Measurements from ENCODE around the gene TOR4A.
A peak's percentile ranks its signal among the peaks of the same experiment; 100 is the strongest.
"Not testable (repeated sequence)": the region's sequence is repeated elsewhere in the genome, so short reads cannot be mapped to it uniquely, and the experiment has no call there.

The TOR4A gene

DNA sequence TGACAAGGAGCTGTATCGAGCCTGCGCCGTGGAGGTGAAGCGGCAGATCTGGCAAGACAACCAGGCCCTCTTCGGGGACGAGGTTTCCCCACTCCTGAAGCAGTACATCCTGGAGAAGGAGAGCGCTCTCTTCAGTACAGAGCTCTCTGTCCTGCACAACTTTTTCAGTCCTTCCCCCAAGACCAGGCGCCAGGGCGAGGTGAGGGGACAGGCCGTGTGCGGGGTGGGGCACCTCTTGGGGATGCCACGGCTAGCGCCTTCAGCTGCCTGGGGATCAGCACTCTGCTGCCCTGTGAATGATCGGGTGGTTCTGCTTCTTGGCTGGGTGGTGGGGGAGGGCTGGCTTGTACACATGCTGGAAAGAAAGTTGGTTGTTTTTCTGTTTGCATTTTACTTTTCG lies 20.7 kb upstream of the TOR4A start:
- no peak for DNase-seq
- Mint-ChIP-seq H3K4me1 (peaks cover 27% of the 10 kb centered on the region), H3K36me3 (ENCODE audit: low read depth) (peaks cover 23% of the 10 kb centered on the region), H3K9me3 (peaks cover 5% of the 10 kb centered on the region), H3K27me3 (ENCODE audit: low read depth, poor library complexity) (no peaks in the 10 kb centered on the region), H3K4me3 (peak overlapping the region; percentile 85), H3K27ac (no peak overlapping the region)
- no peak for TF ChIP-seq CTCF (IDR thresholded peaks at IDR 0.05)

- H3K9me3 Mint-ChIP-seq; H3K27ac Mint-ChIP-seq; DNase-seq; H3K4me1 Mint-ChIP-seq; H3K27me3 Mint-ChIP-seq (ENCODE audit: low read depth, poor library complexity); H3K4me3 Mint-ChIP-seq: not testable (repeated sequence)
- H3K36me3 Mint-ChIP-seq (ENCODE audit: low read depth): peaks cover 29% of the 10 kb centered on the region
- TF ChIP-seq CTCF (IDR thresholded peaks at IDR 0.05): peak; percentile 46
Measured at GRCh38 chr9:137262173-137262908, 15.2 kb upstream of the TOR4A start.

- TF ChIP-seq CTCF (IDR thresholded peaks at IDR 0.05): no peak
- Mint-ChIP-seq H3K27ac (no peak overlapping the region), H3K4me1 (no peaks in the 10 kb centered on the region), H3K4me3 (no peak overlapping the region), H3K9me3 (peaks cover 6% of the 10 kb centered on the region), H3K27me3 (ENCODE audit: low read depth, poor library complexity) (no peaks in the 10 kb centered on the region), H3K36me3 (ENCODE audit: low read depth) (peaks cover 29% of the 10 kb centered on the region)
- DNase-seq: no peak
Measured at GRCh38 chr9:137262909-137263285, 14.6 kb upstream of the TOR4A start.

GRCh38 chr9:137263506-137263905 lies 14.0 kb upstream of the TOR4A start:
- H3K9me3 Mint-ChIP-seq: peaks cover 6% of the 10 kb centered on the region
- TF ChIP-seq CTCF (IDR thresholded peaks at IDR 0.05): no peak
- H3K36me3 Mint-ChIP-seq (ENCODE audit: low read depth): peaks cover 31% of the 10 kb centered on the region
- DNase-seq: no peak
- no peak overlapping the region for H3K4me3 Mint-ChIP-seq
- H3K27ac Mint-ChIP-seq: no peak overlapping the region
- no peaks in the 10 kb centered on the region for H3K27me3 Mint-ChIP-seq (ENCODE audit: low read depth, poor library complexity)
- peaks cover 3% of the 10 kb centered on the region for H3K4me1 Mint-ChIP-seq

DNA sequence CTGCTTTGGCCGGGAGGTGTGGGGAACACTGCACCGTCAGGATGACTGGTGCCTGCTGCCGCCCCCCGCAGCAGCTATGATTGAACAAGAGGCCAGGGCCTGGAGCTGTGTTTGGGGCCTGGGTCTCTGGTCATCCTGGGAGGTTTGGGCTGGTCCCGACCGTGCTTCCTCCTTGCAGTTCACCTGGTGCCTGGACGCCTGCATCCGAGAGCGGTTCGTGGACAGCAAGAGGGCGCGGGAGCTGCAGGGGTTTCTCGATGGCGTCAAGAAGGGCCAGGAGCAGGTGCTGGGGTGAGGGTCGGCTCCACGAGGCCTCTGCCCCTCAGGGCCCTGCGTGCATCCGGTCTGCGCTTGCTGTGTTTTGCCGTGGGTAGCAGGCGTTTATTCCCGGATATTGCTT lies 13.5 kb upstream of the TOR4A start:
- H3K27ac Mint-ChIP-seq: no peak overlapping the region
- peaks cover 6% of the 10 kb centered on the region for H3K9me3 Mint-ChIP-seq
- no peak for TF ChIP-seq CTCF (IDR thresholded peaks at IDR 0.05)
- no peaks in the 10 kb centered on the region for H3K27me3 Mint-ChIP-seq (ENCODE audit: low read depth, poor library complexity)
- H3K4me3 Mint-ChIP-seq: no peak overlapping the region
- peaks cover 30% of the 10 kb centered on the region for H3K36me3 Mint-ChIP-seq (ENCODE audit: low read depth)
- H3K4me1 Mint-ChIP-seq: peaks cover 7% of the 10 kb centered on the region
- no peak for DNase-seq

DNA sequence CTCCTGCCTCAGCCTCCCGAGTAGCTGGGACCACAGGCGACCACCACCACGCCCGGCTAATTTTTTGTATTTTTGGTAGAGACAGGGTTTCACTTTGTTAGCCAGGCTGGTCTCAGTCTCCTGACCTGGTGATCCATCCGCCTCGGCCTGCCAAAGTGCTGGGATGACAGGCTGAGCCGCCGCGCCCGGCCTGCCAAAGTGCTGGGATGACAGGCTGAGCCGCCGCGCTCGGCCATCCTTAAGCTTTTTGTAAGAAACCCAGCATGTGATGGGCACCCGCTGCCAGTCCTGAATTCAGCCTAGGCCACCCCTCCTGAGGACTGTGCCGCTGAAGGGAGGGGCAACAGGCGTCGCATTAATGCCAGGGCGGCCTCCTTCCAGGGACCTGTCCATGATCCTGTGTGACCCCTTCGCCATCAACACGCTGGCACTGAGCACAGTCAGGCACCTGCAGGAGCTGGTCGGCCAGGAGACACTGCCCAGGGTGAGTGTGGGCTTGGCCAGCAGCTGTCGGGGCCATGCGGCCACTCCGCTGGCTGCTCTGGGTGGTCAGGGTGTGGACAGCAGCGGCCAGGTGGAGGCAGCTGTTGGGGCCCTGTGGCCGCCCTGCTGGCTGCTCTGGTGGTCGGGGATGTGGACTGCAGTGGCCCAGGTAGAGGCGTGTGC lies 11.9 kb upstream of the TOR4A start:
- H3K36me3 Mint-ChIP-seq (ENCODE audit: low read depth): peaks cover 35% of the 10 kb centered on the region

More for the DNA sequence above, 11.9 kb upstream of the TOR4A start:
- Mint-ChIP-seq H3K4me3 (no peak overlapping the region), H3K27ac (no peak overlapping the region), H3K27me3 (ENCODE audit: low read depth, poor library complexity) (no peaks in the 10 kb centered on the region), H3K9me3 (peaks cover 6% of the 10 kb centered on the region), H3K4me1 (peaks cover 7% of the 10 kb centered on the region)
- DNase-seq: no peak
- TF ChIP-seq CTCF (IDR thresholded peaks at IDR 0.05): no peak

Measured in nephron progenitor cell (in vitro differentiated cells).